Activated B cell treated with CpG ODN at 0.5 μM for 24 hours (primary cell): ENCODE data around the gene RNF121. TPM values are rescaled to one million over a fixed set of nuclear protein-coding genes. Genes with fewer than 3 reads are reported as not detected.
A peak's percentile ranks its signal among the peaks of the same experiment; 100 is the strongest.
"Not testable (repeated sequence)": the region's sequence is repeated elsewhere in the genome, so short reads cannot be mapped to it uniquely, and the experiment has no call there.

Source experiments
- ATAC-seq: fragments of 200-7000 bp; cut with Tn5 transposase; one replicate; pipeline ENCODE4 v1.10.0; 2021; ENCODE audit warnings: low read depth, mild to moderate bottlenecking, moderate library complexity
- CTCF ChIA-PET: fragments of 350-600 bp; sonication (Branson Sonifier 250); formaldehyde crosslinking; loops from one replicate; lab custom pipeline; 2021; ENCODE audit warnings: antibody characterized with exemption; lab: Charles Lee
- POLR2A ChIA-PET: fragments of 350-600 bp; sonication (Branson Sonifier 250); formaldehyde crosslinking; loops from one replicate; lab custom pipeline; 2021; ENCODE audit warnings: antibody characterized with exemption; lab: Charles Lee
- DNase-seq: peaks from one replicate; pipeline ENCODE4 v3.0.0; 2022
- H3K27ac Mint-ChIP-seq: one replicate; pipeline ENCODE4 v1.8.0; 2020; ENCODE audit warnings: mixed read lengths
- H3K27me3 Mint-ChIP-seq: one replicate; pipeline ENCODE4 v1.8.0; 2021; ENCODE audit warnings: mixed read lengths
- H3K36me3 Mint-ChIP-seq: one replicate; pipeline ENCODE4 v1.8.0; 2021; ENCODE audit warnings: low read depth, mixed read lengths
- H3K4me1 Mint-ChIP-seq: one replicate; pipeline ENCODE4 v1.8.0; 2021; ENCODE audit warnings: mixed read lengths
- H3K4me3 Mint-ChIP-seq: one replicate; pipeline ENCODE4 v1.8.0; 2020; ENCODE audit warnings: mild to moderate bottlenecking, mixed read lengths
- H3K9me3 Mint-ChIP-seq: one replicate; pipeline ENCODE4 v1.8.0; 2020; ENCODE audit warnings: mixed read lengths
- intact Hi-C: fragments of 100-400 bp; cut with micrococcal nuclease; formaldehyde crosslinking; loops from one replicate; pipeline ENCODE4 v1.15.1; 2024
- total RNA-seq: library from RNA; stranded (reverse); gene quantifications from 2 replicates; pipeline ENCODE4 v1.2.3, GENCODE V29; 2022
- TF ChIP-seq, protein P1 (sequence below): fragments of 200-600 bp; IDR thresholded peaks from one replicate; pipeline ENCODE4 v1.8.0; 2022; ENCODE audit warnings: antibody characterized with exemption, mild to moderate bottlenecking

Gene RNF121
- 44.4 and 47.4 TPM in 2 replicates for total RNA-seq

GRCh38 chr11:71928737-71929443 lies at the start of gene RNF121:
Gene RNF121 (plus strand): TSS chr11:71929046. CDS start chr11:71929062, 16 bp downstream.
- CTCF ChIA-PET = interaction anchor here (1.1 to 1.2 kb wide), 3 partner anchors 17 to 129 kb away, joined by 4 to 7 read pairs (median 4); no protein-coding TSS in a partner anchor
- H3K4me1 Mint-ChIP-seq = peaks cover 58% of the 10 kb centered on the region
- DNase-seq (peak; percentile 90), ATAC-seq (peak; percentile 88)
- intact Hi-C loops = loop anchor here (1.0 to 5.0 kb wide), 7 partner anchors 33 to 883 kb away; partner anchors contain the start of genes ANAPC15, ATG16L2, INPPL1 and LRRC51
- POLR2A ChIA-PET = interaction anchor here (0.6 to 2.4 kb wide), 19 partner anchors 9 to 1851 kb away, joined by 3 to 24 read pairs (median 6); partner anchors contain the start of gene ANAPC15
- no peaks in the 10 kb centered on the region for H3K27me3 Mint-ChIP-seq
- peaks cover 17% of the 10 kb centered on the region for H3K36me3 Mint-ChIP-seq
- no peaks in the 10 kb centered on the region for H3K9me3 Mint-ChIP-seq
- peak within 1 kb of the TSS; percentile 95 for H3K4me3 Mint-ChIP-seq
- TF ChIP-seq, protein P1, sequence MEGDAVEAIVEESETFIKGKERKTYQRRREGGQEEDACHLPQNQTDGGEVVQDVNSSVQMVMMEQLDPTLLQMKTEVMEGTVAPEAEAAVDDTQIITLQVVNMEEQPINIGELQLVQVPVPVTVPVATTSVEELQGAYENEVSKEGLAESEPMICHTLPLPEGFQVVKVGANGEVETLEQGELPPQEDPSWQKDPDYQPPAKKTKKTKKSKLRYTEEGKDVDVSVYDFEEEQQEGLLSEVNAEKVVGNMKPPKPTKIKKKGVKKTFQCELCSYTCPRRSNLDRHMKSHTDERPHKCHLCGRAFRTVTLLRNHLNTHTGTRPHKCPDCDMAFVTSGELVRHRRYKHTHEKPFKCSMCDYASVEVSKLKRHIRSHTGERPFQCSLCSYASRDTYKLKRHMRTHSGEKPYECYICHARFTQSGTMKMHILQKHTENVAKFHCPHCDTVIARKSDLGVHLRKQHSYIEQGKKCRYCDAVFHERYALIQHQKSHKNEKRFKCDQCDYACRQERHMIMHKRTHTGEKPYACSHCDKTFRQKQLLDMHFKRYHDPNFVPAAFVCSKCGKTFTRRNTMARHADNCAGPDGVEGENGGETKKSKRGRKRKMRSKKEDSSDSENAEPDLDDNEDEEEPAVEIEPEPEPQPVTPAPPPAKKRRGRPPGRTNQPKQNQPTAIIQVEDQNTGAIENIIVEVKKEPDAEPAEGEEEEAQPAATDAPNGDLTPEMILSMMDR = no peak
- peak within 1 kb of the TSS; percentile 98 for H3K27ac Mint-ChIP-seq

- H3K27me3 Mint-ChIP-seq, DNase-seq, H3K4me3 Mint-ChIP-seq, H3K27ac Mint-ChIP-seq, ATAC-seq, H3K4me1 Mint-ChIP-seq, CTCF ChIA-PET, POLR2A ChIA-PET, H3K9me3 Mint-ChIP-seq: not testable (repeated sequence)
- intact Hi-C loops = loop anchor here (5.0 kb wide), 1 partner anchor 299 kb away; no protein-coding TSS in a partner anchor
- H3K36me3 Mint-ChIP-seq = peaks cover 16% of the 10 kb centered on the region
These were observed 43.0 kb upstream of the RNF121 start for GRCh38 chr11:71885806-71886205.

GRCh38 chr11:71888335-71889010 lies 40.4 kb upstream of the RNF121 start:
- ATAC-seq, CTCF ChIA-PET, DNase-seq, POLR2A ChIA-PET, H3K4me3 Mint-ChIP-seq, H3K36me3 Mint-ChIP-seq, H3K27ac Mint-ChIP-seq, H3K9me3 Mint-ChIP-seq, H3K27me3 Mint-ChIP-seq, H3K4me1 Mint-ChIP-seq: not testable (repeated sequence)
- intact Hi-C loops = loop anchor here (5.0 kb wide), 1 partner anchor 301 kb away; no protein-coding TSS in a partner anchor

DNA sequence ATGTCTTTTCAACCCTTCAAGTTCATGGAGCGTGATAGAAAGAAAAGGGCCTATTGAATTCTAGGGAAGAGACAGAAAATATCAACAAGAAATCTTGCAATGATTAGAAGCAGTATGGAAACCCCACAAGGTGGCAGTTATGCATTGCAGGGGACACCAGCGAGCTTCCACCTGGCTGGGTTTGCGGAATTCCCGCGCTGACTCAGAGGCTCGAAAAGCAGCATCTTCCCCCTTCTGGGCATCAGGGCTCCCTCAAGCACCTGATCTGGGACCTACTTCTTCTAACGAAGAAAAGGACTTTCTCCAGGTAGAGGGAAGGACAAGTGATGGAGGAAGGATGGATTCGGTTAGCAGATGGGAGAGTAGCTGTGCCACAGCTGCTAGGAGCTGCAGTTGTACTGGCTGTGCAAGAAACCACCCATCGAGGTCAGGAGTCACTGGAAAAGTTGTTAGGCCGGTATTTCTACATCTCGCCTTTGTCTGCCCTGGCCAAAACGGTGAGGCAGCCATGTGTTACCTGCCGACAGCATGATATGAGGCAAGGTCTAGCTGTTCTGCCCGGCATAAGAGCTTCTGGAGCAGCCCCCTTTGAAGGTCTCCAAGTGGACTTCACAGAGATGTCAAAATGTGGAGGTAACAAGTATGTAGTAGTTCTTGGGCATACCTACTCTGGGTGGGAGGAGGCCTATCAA lies 39.5 kb upstream of the RNF121 start:
- DNase-seq, POLR2A ChIA-PET, CTCF ChIA-PET, H3K27me3 Mint-ChIP-seq, H3K4me3 Mint-ChIP-seq, H3K36me3 Mint-ChIP-seq, H3K4me1 Mint-ChIP-seq, H3K27ac Mint-ChIP-seq, ATAC-seq, H3K9me3 Mint-ChIP-seq: not testable (repeated sequence)
- intact Hi-C loops = loop anchor here (5.0 kb wide), 1 partner anchor 302 kb away; no protein-coding TSS in a partner anchor

DNA sequence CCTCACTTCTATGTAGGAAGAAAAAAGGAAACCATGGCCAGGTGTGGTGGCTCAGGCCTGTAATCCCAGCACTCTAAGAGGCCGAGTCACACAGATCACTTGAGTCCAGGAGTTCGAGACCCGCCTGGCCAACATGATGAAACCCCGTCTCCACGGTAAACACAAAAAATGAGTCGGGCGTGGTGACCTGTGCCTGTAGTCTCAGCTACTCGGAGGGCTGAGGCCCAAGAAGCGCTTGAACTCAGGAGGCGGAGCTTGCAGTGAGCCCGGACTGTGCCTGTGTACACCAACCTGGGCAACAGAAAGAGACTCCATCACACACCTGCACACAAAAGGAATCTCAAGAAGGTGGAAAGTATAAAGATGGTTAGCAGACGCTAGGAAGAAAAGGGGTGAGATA lies 32.9 kb upstream of the RNF121 start:
- Mint-ChIP-seq H3K4me3 (no peak overlapping the region), H3K27me3 (no peaks in the 10 kb centered on the region), H3K36me3 (peaks cover 17% of the 10 kb centered on the region), H3K27ac (no peak overlapping the region), H3K9me3 (no peaks in the 10 kb centered on the region), H3K4me1 (no peaks in the 10 kb centered on the region)
- intact Hi-C loops = no loop called here
- DNase-seq (no peak), ATAC-seq (no peak)
- ChIA-PET CTCF (no interaction called here), POLR2A (no interaction called here)
- TF ChIP-seq, protein P1 = no peak

DNA sequence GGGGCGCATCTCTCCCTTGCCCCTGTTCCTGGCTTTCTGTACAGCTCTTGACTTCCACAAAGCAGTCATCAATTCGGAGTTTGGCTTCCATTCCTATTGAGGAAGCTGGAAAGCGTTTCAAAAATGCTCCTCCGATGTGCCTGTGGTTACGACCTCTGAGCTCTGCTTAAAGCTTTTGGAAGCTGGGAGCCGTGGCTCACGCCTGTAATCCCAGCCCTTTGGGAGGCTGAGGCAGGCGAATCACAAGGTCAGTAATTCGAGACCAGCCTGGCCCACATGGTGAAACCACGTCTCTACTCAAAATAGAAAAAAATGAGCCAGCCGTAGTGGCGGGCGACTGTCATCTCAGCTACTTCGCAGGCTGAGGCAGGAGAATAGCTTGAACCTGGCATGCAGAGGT lies 27.7 kb upstream of the RNF121 start:
- H3K9me3 Mint-ChIP-seq, H3K4me3 Mint-ChIP-seq, CTCF ChIA-PET, H3K27me3 Mint-ChIP-seq, ATAC-seq, H3K27ac Mint-ChIP-seq, DNase-seq, POLR2A ChIA-PET, H3K4me1 Mint-ChIP-seq, intact Hi-C loops: not testable (repeated sequence)
- peaks cover 32% of the 10 kb centered on the region for H3K36me3 Mint-ChIP-seq
